ENCODE measurements around the gene ANKZF1.

DNA sequence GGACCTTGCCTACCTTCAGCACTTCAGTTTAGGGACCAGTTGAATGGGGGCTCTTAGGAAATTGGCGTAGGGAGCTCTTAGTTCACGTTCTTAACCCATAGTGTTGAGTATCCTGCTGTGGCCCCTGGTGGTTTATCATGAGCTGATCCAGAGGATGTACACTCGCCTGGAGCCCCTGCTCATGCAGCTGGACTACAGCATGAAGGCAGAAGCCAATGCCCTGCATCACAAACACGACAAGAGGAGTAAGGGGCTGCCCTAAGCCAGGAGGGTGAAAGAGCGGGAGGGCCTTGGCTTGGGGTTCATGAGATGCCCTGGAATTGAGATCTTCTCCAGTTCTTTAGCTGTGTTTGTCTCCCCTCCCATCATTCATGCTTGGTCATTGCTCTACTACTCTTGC is 48.6 kb upstream of the ANKZF1 start:
- TF ChIP-seq, protein P1, sequence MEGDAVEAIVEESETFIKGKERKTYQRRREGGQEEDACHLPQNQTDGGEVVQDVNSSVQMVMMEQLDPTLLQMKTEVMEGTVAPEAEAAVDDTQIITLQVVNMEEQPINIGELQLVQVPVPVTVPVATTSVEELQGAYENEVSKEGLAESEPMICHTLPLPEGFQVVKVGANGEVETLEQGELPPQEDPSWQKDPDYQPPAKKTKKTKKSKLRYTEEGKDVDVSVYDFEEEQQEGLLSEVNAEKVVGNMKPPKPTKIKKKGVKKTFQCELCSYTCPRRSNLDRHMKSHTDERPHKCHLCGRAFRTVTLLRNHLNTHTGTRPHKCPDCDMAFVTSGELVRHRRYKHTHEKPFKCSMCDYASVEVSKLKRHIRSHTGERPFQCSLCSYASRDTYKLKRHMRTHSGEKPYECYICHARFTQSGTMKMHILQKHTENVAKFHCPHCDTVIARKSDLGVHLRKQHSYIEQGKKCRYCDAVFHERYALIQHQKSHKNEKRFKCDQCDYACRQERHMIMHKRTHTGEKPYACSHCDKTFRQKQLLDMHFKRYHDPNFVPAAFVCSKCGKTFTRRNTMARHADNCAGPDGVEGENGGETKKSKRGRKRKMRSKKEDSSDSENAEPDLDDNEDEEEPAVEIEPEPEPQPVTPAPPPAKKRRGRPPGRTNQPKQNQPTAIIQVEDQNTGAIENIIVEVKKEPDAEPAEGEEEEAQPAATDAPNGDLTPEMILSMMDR (conservative IDR thresholded peaks at IDR 0.05; ENCODE audit: low read depth, low read length) = no peak
- TF ChIP-seq RCOR1 (IDR thresholded peaks at IDR 0.05; ENCODE audit: insufficient replicate concordance, low read length) (no peak), RFX5 (IDR thresholded peaks at IDR 0.05; ENCODE audit: low read depth, low read length) (no peak), POLR2A (IDR thresholded peaks at IDR 0.05; ENCODE audit: low read depth, low read length) (no peak), RAD21 (IDR thresholded peaks at IDR 0.05; ENCODE audit: low read length) (no peak), CHD1 (IDR thresholded peaks at IDR 0.05; ENCODE audit: low read depth, low read length) (no peak), MXI1 (IDR thresholded peaks at IDR 0.05; ENCODE audit: borderline replicate concordance, low read depth, low read length) (no peak)
- TF ChIP-seq, protein P2, sequence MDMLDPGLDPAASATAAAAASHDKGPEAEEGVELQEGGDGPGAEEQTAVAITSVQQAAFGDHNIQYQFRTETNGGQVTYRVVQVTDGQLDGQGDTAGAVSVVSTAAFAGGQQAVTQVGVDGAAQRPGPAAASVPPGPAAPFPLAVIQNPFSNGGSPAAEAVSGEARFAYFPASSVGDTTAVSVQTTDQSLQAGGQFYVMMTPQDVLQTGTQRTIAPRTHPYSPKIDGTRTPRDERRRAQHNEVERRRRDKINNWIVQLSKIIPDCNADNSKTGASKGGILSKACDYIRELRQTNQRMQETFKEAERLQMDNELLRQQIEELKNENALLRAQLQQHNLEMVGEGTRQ (IDR thresholded peaks at IDR 0.05; ENCODE audit: low read depth, low read length) = no peak
